Lower lobe of right lung (tissue), 2 donors: ENCODE results near the gene PACRG. TPM values are rescaled to one million over a fixed set of nuclear protein-coding genes. Genes with fewer than 3 reads are reported as not detected.
"Not testable (repeated sequence)": the region's sequence is repeated elsewhere in the genome, so short reads cannot be mapped to it uniquely, and the experiment has no call there.

Source experiments
- ATAC-seq, 2 donors: fragments of 200-7000 bp; cut with Tn5 transposase; one replicate each; pipeline ENCODE4 v1.9.1; 2020 to 2022; ENCODE audit warnings: mild to moderate bottlenecking in 2 of 2, moderate library complexity in 2 of 2
- DNase-seq: peaks from one replicate; pipeline ENCODE4 v3.0.0-alpha.2; 2020
- H3K27ac ChIP-seq: fragments of 200-600 bp; one replicate; pipeline ENCODE4 v1.8.0; 2022
- H3K27me3 ChIP-seq: fragments of 200-600 bp; one replicate; pipeline ENCODE4 v1.8.0; 2022; ENCODE audit warnings: low read depth
- H3K36me3 ChIP-seq: fragments of 200-600 bp; one replicate; pipeline ENCODE4 v1.8.0; 2022; ENCODE audit warnings: mild to moderate bottlenecking
- H3K4me1 ChIP-seq: fragments of 200-600 bp; one replicate; pipeline ENCODE4 v1.8.0; 2022
- H3K4me3 ChIP-seq: fragments of 200-600 bp; one replicate; pipeline ENCODE4 v1.8.0; 2022; ENCODE audit warnings: mild to moderate bottlenecking
- H3K9me3 ChIP-seq: fragments of 200-600 bp; one replicate; pipeline ENCODE4 v1.8.0; 2022
- intact Hi-C: fragments of 100-400 bp; cut with DNase I; formaldehyde crosslinking; loops from one replicate; pipeline ENCODE4 v1.11.0; 2022
- total RNA-seq: library from RNA; stranded (reverse); fragmentation: NEBNext Ultra II Directional; extraction: Animal tissue kit (Norgen Biotek cat#: 25700); gene quantifications from one replicate; pipeline ENCODE4 v1.2.1, GENCODE V29; 2021
- TF ChIP-seq, protein P1 (sequence below): fragments of 200-600 bp; IDR thresholded peaks from one replicate; pipeline ENCODE4 v1.8.0; 2022; ENCODE audit warnings: antibody characterized with exemption, mild to moderate bottlenecking
- donor health status: DM: no; HTN: yes; CAD: no; lungs with severe emphysema.

PACRG gene
- total RNA-seq, 1 donor from 2014 or later, result 5.5 TPM

DNA sequence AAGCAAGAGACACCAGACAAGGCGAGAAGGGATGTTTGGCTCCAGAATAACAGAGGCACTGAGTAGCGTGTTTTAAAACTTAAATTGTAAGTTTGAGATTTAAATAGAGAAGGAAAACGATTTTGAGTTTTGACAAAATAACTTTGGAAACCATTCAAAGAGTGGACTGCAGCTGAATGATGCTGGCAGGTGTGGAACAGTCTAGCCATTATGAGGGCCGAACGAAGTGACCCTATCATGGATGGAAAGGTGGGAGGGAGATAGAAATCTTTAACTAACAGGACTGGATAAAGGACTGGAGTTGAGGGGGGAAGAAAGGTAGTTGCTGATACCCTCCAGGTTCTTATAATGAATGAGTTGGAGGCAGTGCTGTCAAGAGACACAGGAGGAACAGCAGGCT is 248.4 kb downstream of the PACRG start:
- H3K27ac ChIP-seq, result no peak overlapping the region
- no peaks in the 10 kb centered on the region for H3K36me3 ChIP-seq
- H3K4me3 ChIP-seq, result no peak overlapping the region
- intact Hi-C loops, result no loop called here
- no peaks in the 10 kb centered on the region for H3K4me1 ChIP-seq
- H3K9me3 ChIP-seq, result no peaks in the 10 kb centered on the region
- DNase-seq, result no peak
- no peak for ATAC-seq
- H3K27me3 ChIP-seq, result no peaks in the 10 kb centered on the region
- TF ChIP-seq, protein P1, sequence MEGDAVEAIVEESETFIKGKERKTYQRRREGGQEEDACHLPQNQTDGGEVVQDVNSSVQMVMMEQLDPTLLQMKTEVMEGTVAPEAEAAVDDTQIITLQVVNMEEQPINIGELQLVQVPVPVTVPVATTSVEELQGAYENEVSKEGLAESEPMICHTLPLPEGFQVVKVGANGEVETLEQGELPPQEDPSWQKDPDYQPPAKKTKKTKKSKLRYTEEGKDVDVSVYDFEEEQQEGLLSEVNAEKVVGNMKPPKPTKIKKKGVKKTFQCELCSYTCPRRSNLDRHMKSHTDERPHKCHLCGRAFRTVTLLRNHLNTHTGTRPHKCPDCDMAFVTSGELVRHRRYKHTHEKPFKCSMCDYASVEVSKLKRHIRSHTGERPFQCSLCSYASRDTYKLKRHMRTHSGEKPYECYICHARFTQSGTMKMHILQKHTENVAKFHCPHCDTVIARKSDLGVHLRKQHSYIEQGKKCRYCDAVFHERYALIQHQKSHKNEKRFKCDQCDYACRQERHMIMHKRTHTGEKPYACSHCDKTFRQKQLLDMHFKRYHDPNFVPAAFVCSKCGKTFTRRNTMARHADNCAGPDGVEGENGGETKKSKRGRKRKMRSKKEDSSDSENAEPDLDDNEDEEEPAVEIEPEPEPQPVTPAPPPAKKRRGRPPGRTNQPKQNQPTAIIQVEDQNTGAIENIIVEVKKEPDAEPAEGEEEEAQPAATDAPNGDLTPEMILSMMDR, result no peak

DNA sequence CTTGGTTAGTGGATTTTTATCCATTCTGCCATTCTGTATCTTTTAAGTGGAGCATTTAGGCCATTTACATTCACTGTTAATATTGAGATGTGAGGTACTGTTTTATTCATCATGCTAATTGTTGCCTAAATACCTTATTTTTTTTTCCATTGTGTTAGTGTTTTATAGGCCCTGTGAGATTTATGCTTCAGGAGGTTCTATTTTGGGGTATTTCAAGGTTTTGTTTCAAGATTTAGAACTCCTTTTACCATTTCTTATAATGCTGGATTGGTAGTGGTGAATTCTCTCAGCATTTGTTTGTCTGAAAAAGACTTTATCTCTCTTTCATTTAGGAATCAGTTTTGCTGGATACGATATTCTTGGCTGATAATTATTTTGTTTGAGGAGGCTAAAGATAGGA is 255.5 kb downstream of the PACRG start:
- intact Hi-C loops, H3K9me3 ChIP-seq, DNase-seq, H3K36me3 ChIP-seq, H3K4me1 ChIP-seq, H3K27me3 ChIP-seq, ATAC-seq, H3K4me3 ChIP-seq, H3K27ac ChIP-seq: not testable (repeated sequence)

DNA sequence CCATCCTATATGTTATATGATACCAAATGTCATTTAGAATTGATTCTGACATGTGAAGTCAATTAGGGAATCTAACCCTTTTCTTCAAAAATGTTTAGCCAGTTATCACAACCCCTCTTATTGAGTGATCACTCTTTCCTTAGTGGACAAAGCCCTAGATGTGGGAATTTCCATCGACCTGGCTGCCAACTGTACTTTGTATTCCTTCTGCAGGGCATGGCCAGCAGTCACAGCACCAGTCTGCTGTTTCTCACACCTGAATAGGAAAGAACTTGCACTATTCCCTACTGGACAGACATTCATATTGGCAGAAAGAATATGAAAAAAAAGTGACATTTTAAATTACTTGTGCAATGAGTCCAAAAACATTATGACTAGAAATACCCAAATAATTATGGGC is 271.0 kb downstream of the PACRG start:
- Histone ChIP-seq H3K9me3 (no peaks in the 10 kb centered on the region), H3K27me3 (no peaks in the 10 kb centered on the region), H3K4me1 (no peaks in the 10 kb centered on the region), H3K4me3 (no peak overlapping the region), H3K36me3 (no peaks in the 10 kb centered on the region), H3K27ac (no peak overlapping the region)
- ATAC-seq, result no peak
- TF ChIP-seq, protein P1, result no peak
- intact Hi-C loops, result no loop called here
- no peak for DNase-seq

DNA sequence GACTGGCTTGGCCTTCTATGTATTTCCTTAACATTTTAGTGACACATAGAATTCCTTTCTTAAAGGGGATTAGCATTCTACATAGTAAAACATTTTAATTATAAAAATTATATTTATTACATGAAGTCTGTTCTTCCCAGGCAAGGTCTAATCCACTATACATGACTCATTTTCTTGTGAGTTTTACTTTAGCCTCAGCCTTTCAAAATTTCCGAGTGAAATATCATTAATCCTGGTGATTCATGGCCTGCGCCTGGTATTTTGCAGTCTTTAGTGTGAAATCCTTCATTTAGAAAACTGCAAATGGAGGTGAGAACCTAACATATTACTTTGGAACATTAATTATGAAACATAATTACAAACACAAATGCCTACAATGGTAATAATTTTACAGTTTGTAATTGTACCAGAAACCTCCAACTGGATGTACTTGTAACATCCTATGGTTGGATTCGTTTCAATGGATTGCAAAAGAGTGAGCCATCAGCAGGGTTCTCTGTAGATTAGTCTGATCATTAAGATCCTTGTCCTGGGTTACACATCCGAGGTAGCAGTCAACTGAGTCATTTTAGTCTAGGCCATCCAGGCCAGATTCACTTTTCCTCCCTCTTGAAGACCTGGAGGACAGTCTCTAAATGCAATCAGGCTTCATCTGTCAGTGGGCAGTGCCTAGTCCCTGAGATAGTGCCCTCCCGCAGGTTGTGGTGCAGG is 272.0 kb downstream of the PACRG start:
- no peaks in the 10 kb centered on the region for H3K27me3 ChIP-seq
- no peaks in the 10 kb centered on the region for H3K4me1 ChIP-seq
- no peak overlapping the region for H3K27ac ChIP-seq
- no peak overlapping the region for H3K4me3 ChIP-seq
- DNase-seq (no peak), ATAC-seq (no peak)
- TF ChIP-seq, protein P1, result no peak
- H3K36me3 ChIP-seq, result no peaks in the 10 kb centered on the region
- intact Hi-C loops, result no loop called here
- no peaks in the 10 kb centered on the region for H3K9me3 ChIP-seq

DNA sequence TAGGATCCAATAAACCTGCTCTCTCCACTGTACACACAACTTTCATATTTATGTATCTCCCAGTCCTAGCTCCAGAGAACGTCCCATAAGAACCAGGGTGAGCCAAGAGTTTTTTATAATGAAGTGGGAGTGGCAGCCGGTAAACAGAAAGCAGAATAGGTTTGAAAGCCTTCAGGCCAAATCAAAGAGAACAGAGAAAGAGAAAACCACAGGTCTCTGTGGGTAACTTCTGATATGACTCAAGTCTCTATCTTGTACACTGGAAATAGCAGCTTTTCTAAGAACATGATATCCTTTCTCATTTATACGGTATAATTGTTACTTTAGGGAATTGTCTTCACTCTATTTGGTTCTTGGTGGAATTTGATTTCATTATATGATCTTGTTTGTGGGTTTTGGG is 273.6 kb downstream of the PACRG start:
- intact Hi-C loops, result no loop called here
- Histone ChIP-seq H3K36me3 (no peaks in the 10 kb centered on the region), H3K27me3 (no peaks in the 10 kb centered on the region), H3K4me1 (no peaks in the 10 kb centered on the region), H3K4me3 (no peak overlapping the region), H3K27ac (no peak overlapping the region), H3K9me3 (no peaks in the 10 kb centered on the region)
- TF ChIP-seq, protein P1, result no peak
- ATAC-seq (no peak), DNase-seq (no peak)

DNA sequence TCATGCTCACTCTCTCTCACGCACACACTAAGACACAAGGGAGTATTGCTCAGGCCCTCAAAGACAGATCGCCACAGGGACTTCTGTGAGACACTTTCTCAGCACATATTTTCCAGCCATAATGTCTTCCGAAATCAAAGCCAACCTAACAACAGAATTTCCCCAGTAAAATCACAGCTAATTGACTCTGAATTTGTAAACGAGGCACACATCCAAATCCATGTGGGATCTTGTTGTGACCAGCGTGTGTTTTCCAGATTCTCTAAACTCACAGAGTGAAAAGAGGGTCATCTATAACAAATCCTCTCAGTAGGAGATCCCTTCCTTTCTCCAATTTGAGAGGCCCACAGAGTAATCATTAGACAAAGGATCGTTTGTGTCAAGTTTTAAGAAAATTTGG is 280.4 kb downstream of the PACRG start:
- H3K27me3 ChIP-seq, result no peaks in the 10 kb centered on the region
- no peaks in the 10 kb centered on the region for H3K36me3 ChIP-seq
- ATAC-seq, result no peak
- H3K4me3 ChIP-seq, result no peak overlapping the region
- no peak for DNase-seq
- no peaks in the 10 kb centered on the region for H3K9me3 ChIP-seq
- H3K4me1 ChIP-seq, result no peaks in the 10 kb centered on the region
- intact Hi-C loops, result no loop called here
- H3K27ac ChIP-seq, result no peak overlapping the region
- TF ChIP-seq, protein P1, result no peak
